Hindlimb muscle (tissue), 1 donor: ENCODE results near the gene DYNC1I1. TPM values are rescaled to one million over a fixed set of nuclear protein-coding genes. Genes with fewer than 3 reads are reported as not detected.

Experiments
- DNase-seq: peaks from one replicate; pipeline ENCODE4 v3.0.0-alpha.2; 2013
- polyA plus RNA-seq: library from polyadenylated mRNA; unstranded; fragments of 120-200 nt; gene quantifications from one replicate; pipeline ENCODE4 v1.2.1, GENCODE V29; 2013; ENCODE audit not compliant: insufficient read length

Gene DYNC1I1
- polyA plus RNA-seq, 1 donor: 0.58 TPM

GRCh38 chr7:95971716-95972115 is 199.4 kb downstream of the DYNC1I1 start:
- no peak for DNase-seq

- no peak for DNase-seq
Measured at GRCh38 chr7:95972523-95972922, 200.2 kb downstream of the DYNC1I1 start.

GRCh38 chr7:95974108-95974507 is 201.8 kb downstream of the DYNC1I1 start:
- no peak for DNase-seq

GRCh38 chr7:95976369-95977060 is 204.2 kb downstream of the DYNC1I1 start:
- DNase-seq: no peak

- no peak for DNase-seq
Measured at GRCh38 chr7:95977994-95978393, 205.6 kb downstream of the DYNC1I1 start.

GRCh38 chr7:95980167-95980566 is 207.8 kb downstream of the DYNC1I1 start:
- DNase-seq: no peak

- DNase-seq: no peak
Measured at GRCh38 chr7:95980706-95981105, 208.4 kb downstream of the DYNC1I1 start.

- DNase-seq: no peak
Measured at GRCh38 chr7:95986178-95986764, 213.9 kb downstream of the DYNC1I1 start.

- DNase-seq: no peak
Measured at GRCh38 chr7:95989301-95989700, 216.9 kb downstream of the DYNC1I1 start.

GRCh38 chr7:95993380-95993779 is 221.0 kb downstream of the DYNC1I1 start:
- DNase-seq: no peak

- DNase-seq: no peak
Measured at GRCh38 chr7:95996174-95996573, 223.8 kb downstream of the DYNC1I1 start.

GRCh38 chr7:95996886-95997285 is 224.5 kb downstream of the DYNC1I1 start:
- no peak for DNase-seq

GRCh38 chr7:95997632-95998031 is 225.3 kb downstream of the DYNC1I1 start:
- no peak for DNase-seq

GRCh38 chr7:95999481-95999880 is 227.1 kb downstream of the DYNC1I1 start:
- DNase-seq: no peak

GRCh38 chr7:96004578-96004977 is 232.2 kb downstream of the DYNC1I1 start:
- DNase-seq: peak; percentile 19

GRCh38 chr7:96005271-96005670 is 232.9 kb downstream of the DYNC1I1 start:
- no peak for DNase-seq

GRCh38 chr7:96009148-96009547 is 236.8 kb downstream of the DYNC1I1 start:
- DNase-seq: no peak

GRCh38 chr7:96013836-96014235 is 241.5 kb downstream of the DYNC1I1 start:
- DNase-seq: no peak

GRCh38 chr7:96014617-96015016 is 242.3 kb downstream of the DYNC1I1 start:
- no peak for DNase-seq

GRCh38 chr7:96016056-96016586 is 243.8 kb downstream of the DYNC1I1 start:
- DNase-seq: no peak

- DNase-seq: no peak
Measured at GRCh38 chr7:96016735-96017134, 244.4 kb downstream of the DYNC1I1 start.

- DNase-seq: no peak
Measured at GRCh38 chr7:96017877-96018276, 245.5 kb downstream of the DYNC1I1 start.

GRCh38 chr7:96021568-96021967 is 249.2 kb downstream of the DYNC1I1 start:
- DNase-seq: no peak

GRCh38 chr7:96023387-96023786 is 251.0 kb downstream of the DYNC1I1 start:
- DNase-seq: no peak
